ENCODE results near the gene EXOSC5.
"Not testable (repeated sequence)": the region's sequence is repeated elsewhere in the genome, so short reads cannot be mapped to it uniquely, and the experiment has no call there.

EXOSC5 gene

DNA sequence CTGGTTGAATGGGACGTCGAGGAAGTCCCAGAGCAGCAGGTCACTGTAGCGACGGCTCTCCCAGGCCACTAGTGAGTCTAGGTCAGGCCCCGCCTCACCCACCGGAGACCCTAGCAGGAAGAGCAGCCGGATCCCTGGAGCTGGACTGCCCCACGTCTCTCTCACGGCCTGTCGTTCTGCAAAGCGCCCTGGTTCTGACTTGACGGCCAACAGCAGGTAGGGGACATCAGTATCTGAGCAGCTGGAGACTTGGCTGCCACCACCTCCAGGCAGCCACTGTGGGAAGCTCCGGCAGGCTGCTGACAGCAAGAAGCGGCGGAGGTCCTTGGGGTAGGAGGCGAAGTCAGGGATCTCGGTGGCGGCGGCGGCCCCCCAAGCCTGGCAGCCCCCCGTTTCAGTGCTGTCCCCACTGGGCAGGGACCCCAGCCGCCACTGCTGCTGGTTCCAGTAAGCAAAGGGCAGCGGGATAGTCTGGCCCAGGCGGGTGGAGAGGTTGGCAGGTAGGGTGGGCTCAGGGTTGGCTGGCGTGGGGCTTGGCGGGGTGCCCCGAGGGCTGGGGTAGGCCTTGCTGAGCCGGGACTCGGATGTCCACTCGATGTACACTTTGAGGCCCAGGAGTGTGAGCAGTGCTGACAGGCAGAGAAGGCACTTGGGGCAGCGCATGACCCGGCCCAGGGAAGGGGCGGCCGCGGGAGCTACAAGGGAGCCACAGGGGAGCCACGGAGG is 29.1 kb upstream of the EXOSC5 start:
- DNase-seq (ENCODE audit: low read depth in 2 of 2): no peak

DNA sequence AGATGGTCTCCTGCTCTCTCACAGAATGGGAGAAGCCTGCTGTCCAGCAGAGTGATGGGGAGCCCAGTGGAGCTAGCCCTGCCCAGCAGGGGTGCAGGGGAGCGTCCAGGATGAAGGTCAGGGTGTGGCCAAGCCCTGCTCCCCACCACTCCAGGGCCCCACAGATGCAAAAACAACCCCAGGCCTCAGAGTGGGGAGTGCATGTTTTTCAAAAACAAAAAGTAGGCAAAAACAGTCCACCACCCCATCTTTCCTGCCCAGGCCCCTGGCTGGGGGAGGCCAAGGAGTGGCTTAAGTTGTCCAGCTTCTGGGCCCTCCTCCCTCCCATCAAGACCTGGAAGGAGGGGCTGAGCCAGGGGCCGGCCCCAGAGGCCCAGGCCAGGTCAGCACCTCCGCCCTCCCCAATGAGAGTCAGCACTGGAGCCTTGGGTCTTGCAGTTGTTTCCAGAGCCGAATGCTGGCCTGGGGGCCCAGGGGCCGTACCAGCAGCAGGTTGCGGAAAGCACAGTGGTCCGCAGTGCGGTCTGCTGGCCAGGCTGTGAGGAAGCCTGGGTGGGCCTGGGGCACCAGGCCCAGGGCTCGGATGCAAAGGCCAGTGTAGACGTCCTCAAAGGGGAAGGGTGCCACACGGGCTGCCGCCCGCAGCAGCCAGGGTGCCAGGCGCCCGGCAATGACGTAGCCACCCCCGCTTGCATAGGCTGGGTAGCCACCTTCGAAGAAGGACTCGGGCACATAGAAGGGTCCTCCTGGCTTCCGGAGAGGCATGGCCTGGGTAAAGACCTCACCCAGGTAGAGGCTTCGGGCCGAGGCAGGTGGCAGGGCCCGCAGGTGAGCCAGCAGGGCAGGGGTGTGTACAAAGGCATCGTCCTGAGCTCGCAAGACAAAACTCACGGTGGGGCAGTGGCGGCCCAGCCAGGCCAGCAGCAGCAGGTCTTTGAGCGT is 28.3 kb upstream of the EXOSC5 start:
- DNase-seq (ENCODE audit: low read depth in 2 of 2): no peak

DNA sequence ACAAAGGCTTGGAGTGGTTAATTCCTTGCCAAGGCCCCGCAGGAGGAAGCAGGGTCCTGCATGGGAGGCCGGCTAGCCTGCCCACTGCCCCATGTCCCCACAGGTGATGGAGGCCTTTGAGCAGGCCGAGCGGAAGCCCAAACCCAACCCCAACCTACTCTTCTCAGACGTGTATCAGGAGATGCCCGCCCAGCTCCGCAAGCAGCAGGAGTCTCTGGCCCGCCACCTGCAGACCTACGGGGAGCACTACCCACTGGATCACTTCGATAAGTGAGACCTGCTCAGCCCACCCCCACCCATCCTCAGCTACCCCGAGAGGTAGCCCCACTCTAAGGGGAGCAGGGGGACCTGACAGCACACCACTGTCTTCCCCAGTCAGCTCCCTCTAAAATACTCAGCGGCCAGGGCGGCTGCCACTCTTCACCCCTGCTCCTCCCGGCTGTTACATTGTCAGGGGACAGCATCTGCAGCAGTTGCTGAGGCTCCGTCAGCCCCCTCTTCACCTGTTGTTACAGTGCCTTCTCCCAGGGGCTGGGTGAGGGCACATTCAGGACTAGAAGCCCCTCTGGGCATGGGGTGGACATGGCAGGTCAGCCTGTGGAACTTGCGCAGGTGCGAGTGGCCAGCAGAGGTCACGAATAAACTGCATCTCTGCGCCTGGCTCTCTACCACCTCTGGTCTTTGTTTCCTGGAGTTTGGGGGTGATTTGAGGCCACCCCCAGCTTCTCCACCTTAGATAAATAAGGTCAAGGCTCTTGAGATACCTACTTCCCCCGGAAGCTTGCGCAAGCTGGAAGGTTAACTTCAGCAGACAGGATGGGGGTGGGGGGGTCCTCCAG is 27.4 kb upstream of the EXOSC5 start:
- DNase-seq (ENCODE audit: low read depth in 2 of 2): no peak

DNA sequence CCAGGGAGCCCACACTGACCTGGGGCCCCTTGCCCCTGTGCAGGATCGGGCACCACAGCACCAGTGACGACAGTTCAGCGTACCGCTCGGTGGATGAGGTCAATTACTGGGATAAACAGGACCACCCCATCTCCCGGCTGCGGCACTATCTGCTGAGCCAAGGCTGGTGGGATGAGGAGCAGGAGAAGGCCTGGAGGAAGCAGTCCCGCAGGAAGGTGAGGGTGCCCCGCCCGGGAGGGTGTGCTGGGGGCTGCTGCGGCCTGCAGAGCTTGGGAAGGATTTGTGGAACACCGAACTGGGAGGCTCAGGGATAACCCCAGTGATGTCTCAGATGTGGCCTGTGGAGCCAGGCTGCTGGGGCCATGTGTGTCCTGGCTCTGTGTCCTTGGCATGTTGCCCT is 25.8 kb upstream of the EXOSC5 start:
- DNase-seq (ENCODE audit: low read depth in 2 of 2): no peak

DNA sequence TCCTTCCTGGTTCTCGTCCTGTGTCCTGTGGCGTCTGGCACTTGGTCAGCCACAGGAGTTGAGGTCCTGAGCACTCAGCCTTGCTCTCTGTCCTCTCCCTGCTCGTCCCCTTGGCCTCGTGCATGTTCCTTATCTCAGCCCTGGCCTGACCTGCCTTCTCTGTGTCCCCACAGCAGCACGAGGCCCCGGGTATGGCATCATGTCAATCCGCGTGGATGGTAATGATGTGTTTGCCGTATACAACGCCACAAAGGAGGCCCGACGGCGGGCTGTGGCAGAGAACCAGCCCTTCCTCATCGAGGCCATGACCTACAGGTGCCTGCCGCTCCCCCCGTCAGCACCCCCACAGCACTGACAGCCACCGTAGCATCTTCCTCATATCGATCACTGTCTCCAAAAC is 25.3 kb upstream of the EXOSC5 start:
- no peak for DNase-seq (ENCODE audit: low read depth in 2 of 2)

DNA sequence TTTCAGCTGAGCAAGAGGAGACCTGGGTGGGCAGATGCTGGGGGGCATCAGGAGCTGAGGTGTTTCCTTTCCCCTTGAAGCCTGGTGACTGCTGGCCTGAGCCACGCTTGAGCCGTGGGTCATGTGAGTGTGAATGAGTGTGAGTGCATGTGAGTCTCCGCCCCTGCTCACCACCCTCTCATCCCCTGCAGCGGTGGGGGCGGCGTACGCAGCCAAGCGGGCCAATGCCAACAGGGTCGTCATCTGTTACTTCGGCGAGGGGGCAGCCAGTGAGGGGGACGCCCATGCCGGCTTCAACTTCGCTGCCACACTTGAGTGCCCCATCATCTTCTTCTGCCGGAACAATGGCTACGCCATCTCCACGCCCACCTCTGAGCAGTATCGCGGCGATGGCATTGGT is 24.8 kb upstream of the EXOSC5 start:
- DNase-seq (ENCODE audit: low read depth in 2 of 2): no peak

DNA sequence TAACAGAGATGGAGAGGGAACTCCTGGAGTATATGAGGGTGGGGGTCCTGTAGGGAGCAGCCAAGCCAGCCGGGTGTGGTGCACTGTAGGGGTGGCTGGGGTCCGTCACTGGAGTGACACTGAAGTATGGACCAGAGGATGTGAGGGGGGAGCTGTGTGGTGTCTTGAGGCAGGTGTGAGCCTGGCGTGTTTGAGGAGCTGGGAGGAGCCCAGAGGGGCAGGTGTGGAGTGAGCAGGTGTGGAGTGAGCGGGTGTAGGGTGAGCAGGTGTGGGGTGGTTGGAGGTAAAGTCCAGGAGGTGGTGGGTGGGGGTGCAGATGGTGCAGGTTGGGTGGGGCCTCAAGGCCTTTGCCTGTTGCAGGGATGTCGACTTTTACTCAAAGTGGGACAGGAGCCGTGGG is 24.2 kb upstream of the EXOSC5 start:
- no peak for DNase-seq (ENCODE audit: low read depth in 2 of 2)

DNA sequence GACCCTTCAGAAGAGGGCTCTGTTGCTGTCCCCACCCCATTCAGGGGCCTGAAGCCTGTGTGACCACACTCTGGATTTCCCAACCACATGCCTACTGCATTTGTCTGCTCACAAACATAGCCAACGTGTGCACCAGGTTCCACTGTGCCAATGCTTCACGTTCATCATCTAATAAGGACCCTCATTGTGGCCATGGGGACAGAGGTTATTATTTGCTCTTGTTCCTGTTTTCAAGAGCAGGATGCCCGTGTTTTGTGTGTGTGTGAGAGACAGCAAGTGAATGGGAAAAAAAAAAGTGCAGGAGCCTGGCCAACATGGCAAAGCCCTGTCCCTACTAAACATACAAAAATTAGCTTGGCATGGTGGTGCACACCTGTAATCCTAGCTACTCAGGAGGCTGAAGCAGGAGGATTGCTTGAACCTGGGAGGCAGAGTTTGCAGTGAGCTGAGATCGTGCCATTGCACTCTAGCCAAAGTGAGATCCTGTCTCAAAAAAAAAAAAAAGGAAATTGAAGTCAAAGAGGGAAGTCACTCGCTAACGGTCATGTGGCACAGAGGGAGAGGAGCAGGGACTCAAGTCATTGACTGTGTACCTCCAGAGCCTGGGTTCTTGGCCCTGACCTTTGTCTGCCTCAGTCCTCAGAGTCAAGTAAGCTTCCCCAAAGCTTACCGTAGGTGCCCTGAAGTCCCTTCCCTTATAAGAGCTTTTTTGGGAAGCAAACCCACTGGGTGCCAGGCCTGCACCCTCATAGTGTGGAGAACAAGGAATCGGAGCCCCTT is 23.1 kb upstream of the EXOSC5 start:
- no peak for DNase-seq (ENCODE audit: low read depth in 2 of 2)

DNA sequence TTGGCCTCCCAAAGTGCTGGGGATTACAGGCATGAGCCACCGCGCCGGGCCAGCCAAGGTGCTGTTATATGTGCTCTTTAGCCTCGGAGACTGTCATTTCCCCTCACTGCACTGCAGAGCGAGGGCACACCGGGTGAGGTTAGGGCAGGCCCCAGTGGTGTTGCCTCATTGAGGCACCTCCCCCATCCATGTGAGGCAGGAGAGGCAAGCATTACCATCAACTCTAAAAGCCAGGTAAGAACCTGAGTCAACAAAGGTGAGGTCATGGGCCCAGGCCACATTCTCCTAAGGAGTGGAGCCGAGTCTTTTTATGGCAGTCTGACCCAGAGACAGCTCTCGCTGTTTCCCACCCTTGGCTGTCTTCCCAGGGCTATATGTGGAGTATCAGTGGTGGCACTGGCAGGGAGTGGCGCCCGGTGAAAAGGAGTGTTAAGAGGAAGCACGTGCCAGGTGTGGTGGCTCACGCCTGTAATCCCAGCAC is 19.1 kb upstream of the EXOSC5 start:
- DNase-seq (ENCODE audit: low read depth in 2 of 2): no peak

DNA sequence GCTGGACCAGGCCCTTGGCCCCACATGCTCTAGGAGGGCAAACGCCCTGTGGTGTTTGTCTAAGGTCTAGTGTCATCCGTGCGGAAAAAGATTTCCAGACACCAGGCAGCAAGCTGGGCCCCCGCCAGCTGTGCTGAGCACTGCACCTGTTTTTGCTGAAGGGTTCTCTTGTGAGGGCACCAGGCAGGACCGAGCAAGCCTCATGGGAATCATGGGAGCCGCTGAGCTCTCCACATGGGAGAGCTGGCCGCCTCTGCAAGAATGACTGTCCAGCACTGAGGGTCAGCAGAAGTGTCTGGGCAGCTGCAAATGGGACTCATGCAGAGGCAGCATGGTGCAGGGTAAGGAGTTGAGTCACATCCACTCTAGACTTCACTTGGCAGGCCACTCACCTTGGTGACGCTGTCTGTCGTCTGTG is 18.0 kb upstream of the EXOSC5 start:
- DNase-seq (ENCODE audit: low read depth in 2 of 2): no peak

DNA sequence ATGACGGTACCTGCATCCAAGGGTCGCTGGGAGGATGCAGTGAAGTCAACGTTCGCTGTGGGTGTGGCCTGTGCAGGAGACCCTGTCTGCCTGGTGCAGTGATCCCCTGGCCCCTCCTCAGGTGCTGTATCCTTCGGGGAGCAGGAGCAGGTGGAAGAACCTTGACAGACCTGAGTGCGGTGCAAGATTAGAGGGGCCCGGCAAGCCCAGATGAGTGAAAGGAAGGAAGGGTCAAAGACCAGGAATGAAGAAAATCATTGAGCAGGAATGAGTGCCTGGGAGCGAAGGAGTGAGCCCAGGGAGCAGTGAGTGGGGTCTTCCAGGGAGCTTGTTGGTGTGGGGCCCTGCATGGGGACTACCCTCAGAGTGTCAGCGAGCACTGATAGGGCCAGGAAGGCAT is 17.3 kb upstream of the EXOSC5 start:
- DNase-seq (ENCODE audit: low read depth in 2 of 2): no peak

DNA sequence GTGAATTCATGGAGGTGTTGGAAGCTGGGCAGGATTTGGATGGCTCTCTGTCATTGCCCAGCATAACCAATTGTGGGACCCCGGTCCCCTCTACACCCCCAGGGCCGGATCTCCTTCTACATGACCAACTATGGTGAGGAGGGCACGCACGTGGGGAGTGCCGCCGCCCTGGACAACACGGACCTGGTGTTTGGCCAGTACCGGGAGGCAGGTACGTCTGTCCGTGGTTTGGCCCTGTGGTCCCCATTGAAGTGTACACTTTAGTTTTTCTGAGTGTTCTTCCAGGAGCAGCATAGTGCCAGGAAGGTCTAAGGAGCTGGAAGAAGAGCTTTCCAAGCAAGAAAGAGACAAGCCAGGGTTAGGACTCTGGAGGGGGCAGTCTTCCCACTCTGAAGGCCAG is 16.8 kb upstream of the EXOSC5 start:
- no peak for DNase-seq (ENCODE audit: low read depth in 2 of 2)

DNA sequence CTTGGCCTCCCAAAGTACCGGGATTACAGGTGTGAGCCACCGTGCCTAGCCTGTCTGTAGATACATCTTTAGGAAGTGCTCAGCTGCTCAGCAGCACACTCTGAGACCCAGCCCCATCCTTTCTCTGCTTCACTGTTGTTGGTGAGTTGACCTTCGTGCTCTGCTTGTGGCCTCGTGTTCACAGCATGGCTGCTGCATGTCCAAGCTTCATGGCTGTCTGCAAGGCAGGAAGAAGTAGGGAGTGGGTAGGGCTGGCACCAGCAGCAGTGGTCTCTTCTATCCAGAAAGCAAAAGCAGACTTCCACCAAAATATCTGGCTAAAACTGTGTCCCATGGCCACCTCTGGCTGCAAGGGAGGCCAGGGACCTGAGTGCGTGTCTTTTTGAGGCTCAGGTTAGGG is 15.8 kb upstream of the EXOSC5 start:
- no peak for DNase-seq (ENCODE audit: low read depth in 2 of 2)

DNA sequence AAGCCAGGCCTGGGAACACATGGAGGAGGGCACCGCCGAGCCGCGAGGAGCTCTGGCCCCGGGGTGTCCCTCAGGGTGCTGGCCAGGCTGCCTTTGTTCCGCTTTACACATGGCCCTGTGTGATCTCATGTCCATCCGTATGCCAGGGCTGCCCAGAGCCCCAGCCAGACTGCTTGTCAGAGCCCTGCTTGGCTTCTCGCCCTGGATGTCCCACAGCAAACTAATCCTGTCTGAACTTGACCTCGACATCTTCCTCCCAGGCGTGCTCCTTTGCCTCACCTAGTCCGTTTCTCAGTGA is 14.8 kb upstream of the EXOSC5 start:
- DNase-seq (ENCODE audit: low read depth in 2 of 2): no peak

DNA sequence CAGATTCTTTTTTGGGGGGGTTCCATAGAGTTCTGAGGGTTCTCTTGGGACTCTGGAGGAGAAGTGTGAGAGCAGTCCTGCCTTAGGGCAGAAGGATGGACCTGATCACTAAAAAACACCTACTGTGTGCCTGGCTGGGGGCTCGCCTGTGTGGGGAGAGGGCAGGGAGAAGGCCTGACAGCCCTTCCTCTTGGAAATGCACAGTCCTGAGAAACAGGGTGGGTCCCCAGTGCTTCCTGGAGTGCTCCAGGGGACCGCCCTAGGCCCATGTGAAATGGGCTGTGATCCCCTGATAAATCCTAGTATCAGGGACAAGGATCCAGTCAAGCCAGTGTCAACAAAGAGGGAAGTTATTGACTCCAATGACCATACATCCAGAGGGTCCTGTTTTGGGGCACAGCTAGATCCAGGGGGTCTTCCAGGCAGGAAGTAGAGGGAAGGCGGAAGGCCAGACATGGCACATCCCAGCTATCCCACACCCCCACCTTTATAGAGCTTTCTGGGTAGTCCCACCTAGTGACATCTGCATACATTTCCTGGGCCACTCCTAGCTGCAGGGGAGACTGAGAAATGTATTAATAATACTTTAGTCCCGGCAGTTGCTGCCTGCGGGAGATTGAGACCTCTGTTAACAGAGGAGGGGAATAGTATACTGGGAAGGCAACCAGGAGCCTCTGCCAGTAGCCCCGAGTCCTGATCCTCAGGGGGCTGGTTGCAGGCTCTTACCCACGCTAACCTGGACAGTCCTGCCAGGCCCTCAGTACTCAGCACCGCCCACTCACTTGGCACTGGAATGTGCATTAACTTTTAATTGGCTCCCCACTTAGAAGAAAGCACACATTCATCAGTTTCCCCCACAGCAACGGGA is 14.2 kb upstream of the EXOSC5 start:
- DNase-seq (ENCODE audit: low read depth in 2 of 2): no peak

DNA sequence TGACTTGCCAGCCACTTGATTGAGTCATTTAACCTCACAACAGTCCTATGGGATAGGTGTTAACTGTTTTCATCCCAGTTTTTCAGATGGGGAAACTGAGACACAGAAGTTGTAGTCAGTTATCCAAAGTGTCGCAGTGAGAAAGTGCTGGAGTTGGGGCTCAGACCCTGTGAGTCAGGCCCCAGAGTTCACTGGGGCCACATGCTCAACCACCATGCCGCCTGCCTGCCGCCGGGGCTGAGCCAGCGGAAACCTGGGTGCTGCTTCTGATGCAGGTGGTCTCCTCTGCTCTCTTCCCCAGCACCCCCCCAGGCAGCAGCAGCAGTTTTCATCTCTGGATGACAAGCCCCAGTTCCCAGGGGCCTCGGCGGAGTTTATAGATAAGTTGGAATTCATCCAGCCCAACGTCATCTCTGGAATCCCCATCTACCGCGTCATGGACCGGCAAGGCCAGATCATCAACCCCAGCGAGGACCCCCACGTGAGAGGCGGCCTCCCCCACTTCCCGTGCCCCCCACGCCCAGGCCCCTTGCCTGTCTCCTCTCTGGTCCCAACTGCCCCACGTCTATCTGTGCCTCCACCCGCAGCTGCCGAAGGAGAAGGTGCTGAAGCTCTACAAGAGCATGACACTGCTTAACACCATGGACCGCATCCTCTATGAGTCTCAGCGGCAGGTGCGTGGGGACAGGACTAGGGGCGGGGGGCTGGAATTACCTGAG is 13.3 kb upstream of the EXOSC5 start:
- no peak for DNase-seq (ENCODE audit: low read depth in 2 of 2)

DNA sequence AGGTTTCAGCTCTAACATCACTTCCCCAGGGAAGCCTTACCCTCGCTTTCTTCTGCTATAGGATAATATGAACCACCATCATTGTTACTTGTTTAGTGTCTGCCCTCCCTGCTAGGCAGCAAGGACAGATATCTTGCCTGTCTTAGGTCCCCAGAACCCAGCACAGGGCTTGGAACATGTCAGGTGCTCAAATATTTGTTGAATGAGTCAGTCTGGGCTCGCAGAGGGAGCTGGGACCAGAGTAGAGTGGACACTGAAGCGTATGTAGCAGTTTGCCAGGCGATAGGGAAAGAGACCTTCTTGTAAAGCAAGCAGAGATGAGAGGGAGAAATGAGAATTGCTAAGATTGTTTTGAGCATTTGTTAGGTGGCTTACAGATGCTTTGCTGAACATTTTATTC is 12.1 kb upstream of the EXOSC5 start:
- no peak for DNase-seq (ENCODE audit: low read depth in 2 of 2)

DNA sequence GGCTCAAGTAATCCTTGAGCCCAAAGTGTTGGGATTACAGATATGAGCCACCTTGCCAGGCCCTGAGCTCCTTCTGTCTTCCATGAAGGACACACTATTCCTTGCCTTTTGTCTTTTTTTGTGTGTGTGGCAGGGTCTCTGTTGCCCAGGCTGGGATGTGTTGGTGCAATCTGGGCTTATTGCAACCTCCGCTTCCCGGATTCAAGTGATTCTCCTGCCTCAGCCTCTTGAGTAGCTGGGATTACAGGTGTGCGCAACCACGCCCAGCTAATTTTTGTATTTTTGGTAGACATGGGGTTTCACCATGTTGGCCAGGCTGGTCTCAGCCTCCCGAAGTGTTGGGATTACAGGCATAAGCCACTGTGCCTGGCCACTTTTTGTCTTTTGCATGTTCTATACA is 11.7 kb upstream of the EXOSC5 start:
- not testable (repeated sequence) for DNase-seq (ENCODE audit: low read depth in 2 of 2)

DNA sequence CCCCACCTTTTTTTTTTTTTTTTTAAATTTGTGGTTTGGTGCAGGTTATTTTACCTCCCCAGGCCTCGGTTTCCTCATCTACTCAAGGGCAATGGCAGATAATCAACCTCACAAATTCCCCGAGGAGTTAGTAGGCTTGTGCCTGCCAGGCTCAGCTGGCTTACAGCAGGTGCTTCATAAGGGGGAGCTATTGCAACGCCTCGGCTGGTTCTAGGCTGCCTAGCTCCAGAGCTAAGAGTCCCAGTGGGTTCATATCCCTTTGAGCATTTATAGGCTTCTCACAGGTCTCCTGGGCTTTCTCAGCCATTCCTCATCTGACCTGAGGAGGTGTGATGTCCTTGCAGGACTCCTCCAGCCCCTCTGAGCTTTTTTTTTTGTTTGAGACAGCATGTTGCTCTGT is 11.1 kb upstream of the EXOSC5 start:
- no peak for DNase-seq (ENCODE audit: low read depth in 2 of 2)

DNA sequence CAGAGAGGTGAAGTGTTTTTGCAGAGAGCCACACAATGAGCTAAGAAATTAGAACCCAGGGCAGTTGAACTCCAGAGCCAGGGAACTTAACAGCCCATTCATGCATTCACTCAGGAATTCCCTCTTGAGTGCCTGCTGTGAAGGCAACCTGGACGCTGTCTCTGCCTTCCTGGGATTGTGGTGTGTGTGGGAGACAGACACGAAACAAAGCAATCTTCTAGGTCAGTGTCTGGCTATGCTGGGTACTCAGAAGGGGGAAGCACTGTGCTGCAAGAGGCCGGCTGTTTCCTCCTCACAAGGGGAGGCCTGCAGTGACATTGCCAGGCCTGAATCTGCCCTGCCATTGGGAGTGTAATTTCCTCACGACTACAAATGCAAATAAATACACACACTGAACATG is 10.1 kb upstream of the EXOSC5 start:
- no peak for DNase-seq (ENCODE audit: low read depth in 2 of 2)

Data from stimulated activated CD8-positive, alpha-beta memory T cell treated with anti-CD3 and anti-CD28 coated beads, Interleukin-7, amount 100 ng/mL, for 1 hour (primary cell).